Skeletal muscle tissue (tissue), 4 donors: ENCODE data around the gene TCEANC2. TPM values are rescaled to one million over a fixed set of nuclear protein-coding genes. Genes with fewer than 3 reads are reported as not detected.
"Not testable (repeated sequence)": the region's sequence is repeated elsewhere in the genome, so short reads cannot be mapped to it uniquely, and the experiment has no call there.

Experiments
- H3K27ac ChIP-seq: one replicate; pipeline ENCODE4 v1.7.0; 2013; ENCODE audit warnings: mild to moderate bottlenecking, low read depth, low read length, inconsistent platforms
- H3K27me3 ChIP-seq, 3 donors: one replicate each; pipeline ENCODE4 v1.7.0; 2013; ENCODE audit warnings: low read length in 3 of 3; ENCODE audit not compliant: control insufficient read depth in 3 of 3, insufficient read depth in 3 of 3
- H3K36me3 ChIP-seq, 3 donors: one replicate each; pipeline ENCODE4 v1.7.0; 2013; ENCODE audit warnings: low read length in 3 of 3; ENCODE audit not compliant: control insufficient read depth in 3 of 3, insufficient read depth in 3 of 3
- H3K4me1 ChIP-seq, 3 donors: one replicate each; pipeline ENCODE4 v1.7.0; 2013; ENCODE audit warnings: low read length in 3 of 3, mild to moderate bottlenecking in 3 of 3; ENCODE audit not compliant: control insufficient read depth in 3 of 3, insufficient read depth in 3 of 3
- H3K4me3 ChIP-seq, 3 donors: one replicate each; pipeline ENCODE4 v1.7.0; 2013; ENCODE audit warnings: low read length in 3 of 3
- H3K9ac ChIP-seq, 3 donors: one replicate each; pipeline ENCODE4 v1.7.0; 2013; ENCODE audit warnings: low read length in 3 of 3, mild to moderate bottlenecking in 3 of 3, moderate library complexity in 2 of 3, low read depth in 1 of 3
- H3K9me3 ChIP-seq, 3 donors: one replicate each; pipeline ENCODE4 v1.7.0; 2013; ENCODE audit warnings: low read length in 3 of 3; ENCODE audit not compliant: control insufficient read depth in 3 of 3
- total RNA-seq: library from RNA; depleted of rRNA; stranded (reverse); fragments of >200 nt; gene quantifications from one replicate; pipeline ENCODE4 v1.2.3, GENCODE V29; 2014
- donor health status: Osteomylitis.

Gene TCEANC2
- total RNA-seq, 1 donor from 2014 or later: 3.1 TPM

DNA sequence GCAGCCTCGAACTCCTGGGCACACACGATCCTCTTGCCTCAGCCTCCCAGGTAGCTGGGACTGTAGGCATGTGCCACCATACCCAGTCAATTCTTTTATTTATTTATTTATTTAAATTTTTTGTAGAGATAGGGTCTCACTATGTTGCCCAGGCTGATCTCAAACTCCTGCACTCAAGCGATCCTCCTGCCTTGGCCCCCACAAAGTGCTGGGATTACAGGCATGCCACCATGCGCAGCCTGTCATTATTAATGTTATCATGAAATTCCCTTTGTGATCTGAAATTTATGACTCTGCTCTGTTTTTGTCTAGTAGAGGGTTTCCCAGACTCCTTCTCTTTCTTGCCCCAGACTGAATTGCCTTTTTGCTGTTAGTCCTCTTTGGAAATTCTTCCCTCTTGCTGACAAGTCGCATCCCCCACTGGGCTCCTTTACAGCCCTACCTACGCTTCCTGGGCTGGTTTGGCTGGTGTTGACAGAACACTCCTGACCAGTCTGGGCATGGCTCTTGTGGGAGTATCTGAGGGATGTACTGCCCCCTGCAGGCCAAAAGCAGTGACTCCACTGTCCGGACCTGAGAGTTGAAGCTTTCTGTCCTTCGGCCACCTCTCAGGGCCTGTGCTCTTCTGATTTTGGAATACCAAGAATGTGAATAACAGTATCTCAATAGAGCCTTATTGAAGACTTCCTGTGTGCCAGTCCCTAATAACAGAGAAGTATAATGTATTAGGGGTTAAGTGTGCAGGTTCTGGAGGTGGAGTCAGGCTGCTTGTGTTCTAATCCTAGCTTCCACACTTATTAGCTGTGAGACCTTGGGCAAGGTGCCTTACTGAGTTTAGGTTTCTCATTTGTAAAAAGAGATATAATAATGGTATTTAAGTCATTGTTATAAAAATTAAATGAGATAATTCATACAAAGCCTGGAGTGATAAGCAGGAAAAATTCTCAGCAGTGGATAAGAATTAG is 28.2 kb downstream of the TCEANC2 start:
- no peak overlapping the region for H3K27ac ChIP-seq
- no peak overlapping the region for H3K9ac ChIP-seq
- H3K27me3 ChIP-seq: no peaks in the 10 kb centered on the region
- H3K4me3 ChIP-seq: no peak overlapping the region
- H3K9me3 ChIP-seq: no peaks in the 10 kb centered on the region
- peaks cover 5 to 11% (median 9%) of the 10 kb centered on the region in 3 donors for H3K4me1 ChIP-seq
- no peaks in the 10 kb centered on the region for H3K36me3 ChIP-seq

DNA sequence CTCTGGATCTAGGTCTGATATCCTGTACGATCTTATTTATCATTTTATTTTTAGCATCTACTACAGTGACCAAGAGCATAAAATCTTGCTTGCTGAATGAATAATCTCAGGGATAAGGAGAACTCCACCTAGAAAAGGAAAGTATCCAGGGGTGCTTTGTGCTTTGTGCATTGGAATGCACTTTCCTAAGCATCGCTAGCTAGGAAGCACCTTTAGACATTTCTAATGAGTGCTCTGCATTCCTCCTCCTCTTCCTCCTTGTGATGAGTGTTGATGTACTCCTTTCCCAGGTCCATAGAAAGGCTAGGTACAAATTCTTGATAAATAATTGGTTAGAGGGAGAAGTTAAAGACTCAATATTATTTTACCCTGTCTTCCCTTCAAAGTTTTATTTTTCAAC is 31.4 kb downstream of the TCEANC2 start:
- Histone ChIP-seq H3K27ac (no peak overlapping the region), H3K9ac (no peak overlapping the region), H3K4me3 (no peak overlapping the region), H3K36me3 (no peaks in the 10 kb centered on the region), H3K9me3 (no peaks in the 10 kb centered on the region), H3K27me3 (no peaks in the 10 kb centered on the region), H3K4me1 (no peaks in the 10 kb centered on the region)

DNA sequence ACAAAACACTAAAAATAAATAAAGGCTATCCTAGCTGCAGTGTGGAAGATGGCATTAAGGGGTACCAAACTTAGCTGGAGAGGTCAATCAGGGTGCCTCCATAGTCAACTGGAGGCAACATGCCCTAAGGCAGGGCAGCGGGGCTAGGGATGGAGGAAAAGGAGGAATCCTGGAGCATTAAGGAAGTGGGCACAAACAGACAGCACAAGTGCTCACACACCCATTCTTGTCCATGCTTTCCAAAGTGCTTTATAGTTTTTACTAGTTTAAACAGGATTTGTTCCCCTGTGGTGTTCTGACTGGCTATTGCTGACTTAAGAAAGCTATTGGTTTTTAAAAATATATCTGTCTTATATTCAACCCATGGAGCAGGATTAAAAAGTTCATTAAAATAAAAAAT is 33.3 kb downstream of the TCEANC2 start:
- Histone ChIP-seq H3K9me3 (no peaks in the 10 kb centered on the region), H3K9ac (no peak overlapping the region), H3K4me1 (no peaks in the 10 kb centered on the region), H3K4me3 (no peak overlapping the region), H3K36me3 (no peaks in the 10 kb centered on the region), H3K27ac (no peak overlapping the region), H3K27me3 (no peaks in the 10 kb centered on the region)

DNA sequence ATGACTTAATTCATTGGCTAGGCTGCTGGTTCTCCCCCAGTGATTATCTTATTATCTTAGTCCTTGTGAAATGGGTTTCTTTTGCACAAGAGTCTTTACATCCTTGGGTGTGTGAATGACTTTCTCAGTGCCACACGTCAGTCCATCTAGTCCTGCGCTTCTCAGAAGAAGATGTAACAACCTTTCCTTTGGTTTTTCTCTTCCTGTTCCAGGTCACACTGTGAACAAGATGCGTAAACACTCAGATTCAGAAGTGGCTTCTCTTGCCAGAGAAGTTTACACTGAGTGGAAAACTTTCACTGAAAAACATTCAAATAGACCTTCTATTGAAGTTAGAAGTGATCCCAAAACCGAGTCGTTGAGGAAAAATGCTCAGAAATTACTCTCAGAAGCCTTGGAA is 35.0 kb downstream of the TCEANC2 start:
- H3K9me3 ChIP-seq: no peaks in the 10 kb centered on the region
- H3K4me1 ChIP-seq: no peaks in the 10 kb centered on the region
- H3K9ac ChIP-seq: no peak overlapping the region
- no peak overlapping the region for H3K4me3 ChIP-seq
- H3K27ac ChIP-seq: no peak overlapping the region
- peaks cover 0 to 2% (median 0%) of the 10 kb centered on the region in 3 donors for H3K36me3 ChIP-seq
- no peaks in the 10 kb centered on the region for H3K27me3 ChIP-seq

DNA sequence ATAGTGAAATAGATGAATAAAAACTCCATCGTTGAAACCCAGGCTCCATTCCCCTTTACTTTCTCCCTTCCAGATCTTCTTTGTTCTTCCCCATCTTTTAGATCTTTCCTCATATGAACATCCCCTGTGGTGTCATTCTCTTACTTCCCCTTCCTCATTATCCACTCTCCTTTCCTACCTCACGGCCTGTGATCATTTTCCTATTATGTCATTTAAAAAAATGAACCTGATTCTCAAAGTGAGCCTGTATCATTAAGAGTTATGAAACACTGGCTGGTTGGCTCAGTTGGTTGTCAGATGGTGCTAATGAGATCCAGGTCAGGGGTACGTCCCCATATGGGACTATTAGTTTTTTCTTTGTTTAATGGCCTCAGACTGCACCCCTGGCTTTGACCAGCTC is 38.3 kb downstream of the TCEANC2 start:
- Histone ChIP-seq H3K9me3 (no peaks in the 10 kb centered on the region), H3K27ac (no peak overlapping the region), H3K9ac (no peak overlapping the region), H3K4me3 (no peak overlapping the region), H3K27me3 (no peaks in the 10 kb centered on the region), H3K4me1 (peaks cover 0 to 6% (median 2%) of the 10 kb centered on the region in 3 donors), H3K36me3 (peaks cover 0 to 7% (median 4%) of the 10 kb centered on the region in 3 donors)

DNA sequence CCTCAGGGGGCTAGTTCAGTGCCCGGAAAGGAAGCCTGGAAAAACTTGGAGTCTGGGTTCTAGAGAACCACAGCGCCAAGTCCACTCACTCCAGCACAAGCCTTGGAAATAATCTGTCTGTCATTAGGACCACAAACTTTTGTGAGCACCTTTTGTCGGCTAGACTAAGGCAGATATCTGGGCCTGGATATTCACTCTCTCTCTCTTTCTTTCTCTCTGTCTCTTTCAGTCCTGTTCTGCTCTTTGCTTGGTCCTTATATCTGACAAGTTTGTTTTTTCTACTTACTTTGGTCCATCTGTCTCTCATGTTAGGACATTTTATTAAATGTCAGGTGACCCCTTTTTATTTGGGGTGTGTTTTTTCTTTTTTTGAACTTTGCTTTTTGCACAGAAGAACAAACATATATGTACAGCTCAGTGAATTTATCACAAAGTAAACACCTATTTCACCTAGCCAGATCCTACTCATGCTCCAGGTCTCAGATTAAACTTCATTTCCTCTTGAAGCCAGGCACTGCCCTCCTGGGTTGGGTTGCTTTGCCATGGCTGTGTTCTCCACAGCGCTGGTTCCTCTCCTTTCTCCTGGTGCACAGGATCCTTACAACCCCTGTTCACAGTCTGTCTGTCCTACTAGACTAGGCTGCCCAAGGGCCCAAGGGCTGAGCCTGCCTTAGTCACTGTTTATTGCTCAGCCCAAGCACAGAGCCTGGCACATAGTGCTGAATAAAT is 40.8 kb downstream of the TCEANC2 start:
- Histone ChIP-seq H3K27me3 (no peaks in the 10 kb centered on the region), H3K27ac (no peak overlapping the region), H3K4me3 (no peak overlapping the region), H3K9ac (no peak overlapping the region), H3K9me3 (no peaks in the 10 kb centered on the region), H3K36me3 (peaks cover 0 to 11% (median 7%) of the 10 kb centered on the region in 3 donors), H3K4me1 (peaks cover 0 to 6% (median 2%) of the 10 kb centered on the region in 3 donors)

DNA sequence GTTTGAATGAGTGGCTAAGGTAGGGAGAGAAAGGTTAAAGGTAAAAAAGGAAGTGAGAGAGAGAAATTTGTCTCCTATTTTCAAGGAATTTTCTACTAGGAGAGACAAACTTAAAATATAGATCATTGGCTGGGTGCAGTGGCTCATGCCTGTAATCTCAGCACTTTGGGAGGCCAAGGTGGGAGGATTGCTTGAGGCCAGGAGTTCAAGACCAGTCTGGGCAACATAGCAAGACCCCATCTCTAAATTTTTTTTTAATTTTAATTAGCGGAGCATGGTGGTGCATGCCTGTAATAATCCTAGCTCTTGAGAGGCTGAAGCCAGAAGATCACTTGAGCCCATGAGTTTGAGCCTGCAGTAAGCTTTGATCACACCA is 41.3 kb downstream of the TCEANC2 start:
- H3K9me3 ChIP-seq, H3K4me1 ChIP-seq, H3K4me3 ChIP-seq, H3K27ac ChIP-seq, H3K9ac ChIP-seq, H3K27me3 ChIP-seq: not testable (repeated sequence)
- H3K36me3 ChIP-seq: peaks cover 0 to 11% (median 7%) of the 10 kb centered on the region in 3 donors

DNA sequence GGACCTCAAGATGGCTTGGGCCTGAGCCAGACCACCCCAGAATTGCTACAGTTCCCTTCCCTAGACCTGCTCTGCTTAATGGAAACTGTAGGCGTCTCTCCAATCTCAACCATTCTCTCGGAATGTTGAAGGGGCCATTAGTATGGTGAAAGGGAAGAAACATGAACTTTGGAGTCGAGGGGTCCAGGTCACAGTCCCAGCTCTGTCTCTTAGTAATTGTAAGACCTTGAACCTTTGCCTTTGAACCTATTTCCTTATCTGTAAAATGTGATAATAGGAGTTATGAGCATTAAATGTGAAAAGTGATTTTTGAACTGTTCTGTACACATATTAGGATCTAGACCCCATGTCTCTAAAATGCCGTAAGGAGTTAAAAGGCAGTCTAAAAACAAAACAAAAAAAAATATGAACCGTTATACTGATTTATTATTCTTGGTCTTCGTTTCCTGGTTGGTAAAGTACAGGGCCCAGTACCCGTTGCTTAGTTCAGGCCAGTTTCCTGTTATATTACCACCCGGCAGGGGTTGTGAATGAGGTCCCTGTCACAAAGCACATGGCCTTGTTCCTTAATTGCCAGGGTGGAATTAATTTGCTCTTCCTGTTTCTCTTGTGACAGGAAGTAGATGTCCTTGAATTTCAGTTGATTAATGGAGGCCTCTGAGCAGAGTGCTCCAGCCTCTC is 42.3 kb downstream of the TCEANC2 start:
- Histone ChIP-seq H3K9ac (no peak overlapping the region), H3K4me3 (no peak overlapping the region), H3K27ac (no peak overlapping the region)

DNA sequence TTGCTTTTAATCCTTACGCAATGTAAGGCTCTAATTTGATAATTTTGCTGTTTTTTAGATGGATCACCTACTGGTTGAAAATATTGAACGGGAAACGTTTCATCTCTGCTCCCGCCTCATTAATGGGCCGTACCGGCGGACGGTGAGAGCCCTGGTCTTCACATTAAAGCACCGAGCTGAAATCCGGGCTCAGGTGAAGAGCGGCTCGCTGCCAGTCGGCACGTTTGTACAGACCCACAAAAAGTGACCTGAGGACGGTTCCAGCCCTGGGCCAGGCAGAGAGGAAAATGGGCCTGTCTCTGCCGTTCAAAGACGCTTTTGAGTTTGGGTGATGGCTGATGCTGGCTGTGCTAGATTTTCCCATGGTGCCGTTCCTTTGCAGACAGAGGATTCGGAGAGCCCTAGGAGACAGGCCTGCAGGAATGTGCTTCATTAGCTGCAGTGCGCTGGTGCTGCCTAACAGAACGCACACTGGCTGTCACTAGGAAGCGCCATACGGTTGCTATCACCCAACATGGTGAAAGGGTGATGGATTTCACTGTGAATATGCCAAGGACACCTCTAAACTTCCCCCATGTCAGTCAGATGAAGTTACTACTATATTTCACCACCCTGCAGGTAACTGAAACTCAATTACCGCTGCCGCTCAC is 42.9 kb downstream of the TCEANC2 start:
- Histone ChIP-seq H3K36me3 (peaks cover 0 to 11% (median 7%) of the 10 kb centered on the region in 3 donors), H3K4me3 (no peak overlapping the region), H3K9me3 (no peaks in the 10 kb centered on the region), H3K9ac (no peak overlapping the region), H3K4me1 (peaks cover 0 to 6% (median 2%) of the 10 kb centered on the region in 3 donors), H3K27ac (no peak overlapping the region), H3K27me3 (no peaks in the 10 kb centered on the region)

More for the DNA sequence above, 42.3 kb downstream of the TCEANC2 start:
- Histone ChIP-seq H3K4me1 (peaks cover 0 to 6% (median 2%) of the 10 kb centered on the region in 3 donors), H3K36me3 (peaks cover 0 to 11% (median 7%) of the 10 kb centered on the region in 3 donors), H3K27me3 (no peaks in the 10 kb centered on the region), H3K9me3 (no peaks in the 10 kb centered on the region)
